Measurements from ENCODE around the gene MTUS2.

DNA sequence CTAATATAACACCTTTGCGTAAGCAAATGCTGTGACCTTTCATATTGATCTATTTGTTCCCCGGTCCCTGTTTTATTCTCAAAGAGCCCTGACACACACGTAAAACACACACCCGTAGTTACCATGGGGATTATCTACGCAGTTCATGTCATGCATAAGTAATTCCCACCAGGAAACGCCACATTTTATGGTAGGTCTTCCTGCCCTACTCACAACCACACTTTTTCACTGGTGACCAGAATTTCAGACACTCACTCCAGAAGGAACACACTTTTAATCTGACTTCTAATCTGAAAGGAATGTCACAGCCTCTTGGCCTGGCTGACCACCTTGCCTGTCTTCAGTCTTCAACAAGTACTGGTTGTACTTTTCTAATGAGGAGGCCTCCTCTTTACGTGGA, 728.6 kb downstream of the MTUS2 start:
- TF ChIP-seq, protein P1, sequence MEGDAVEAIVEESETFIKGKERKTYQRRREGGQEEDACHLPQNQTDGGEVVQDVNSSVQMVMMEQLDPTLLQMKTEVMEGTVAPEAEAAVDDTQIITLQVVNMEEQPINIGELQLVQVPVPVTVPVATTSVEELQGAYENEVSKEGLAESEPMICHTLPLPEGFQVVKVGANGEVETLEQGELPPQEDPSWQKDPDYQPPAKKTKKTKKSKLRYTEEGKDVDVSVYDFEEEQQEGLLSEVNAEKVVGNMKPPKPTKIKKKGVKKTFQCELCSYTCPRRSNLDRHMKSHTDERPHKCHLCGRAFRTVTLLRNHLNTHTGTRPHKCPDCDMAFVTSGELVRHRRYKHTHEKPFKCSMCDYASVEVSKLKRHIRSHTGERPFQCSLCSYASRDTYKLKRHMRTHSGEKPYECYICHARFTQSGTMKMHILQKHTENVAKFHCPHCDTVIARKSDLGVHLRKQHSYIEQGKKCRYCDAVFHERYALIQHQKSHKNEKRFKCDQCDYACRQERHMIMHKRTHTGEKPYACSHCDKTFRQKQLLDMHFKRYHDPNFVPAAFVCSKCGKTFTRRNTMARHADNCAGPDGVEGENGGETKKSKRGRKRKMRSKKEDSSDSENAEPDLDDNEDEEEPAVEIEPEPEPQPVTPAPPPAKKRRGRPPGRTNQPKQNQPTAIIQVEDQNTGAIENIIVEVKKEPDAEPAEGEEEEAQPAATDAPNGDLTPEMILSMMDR (IDR thresholded peaks at IDR 0.05) = no peak
- TF ChIP-seq ZFX (IDR thresholded peaks at IDR 0.05; ENCODE audit: borderline replicate concordance) = no peak

All from 22Rv1 (cell line).